ENCODE data around the gene INHBA.

INHBA gene

GRCh38 chr7:41691286-41692190 is 11.4 kb downstream of the INHBA start:
- H3K27ac ChIP-seq, result no peak overlapping the region
- no peaks in the 10 kb centered on the region for H3K9me3 ChIP-seq (ENCODE audit: severe bottlenecking)
- no peaks in the 10 kb centered on the region for H3K36me3 ChIP-seq
- peaks cover 74% of the 10 kb centered on the region for H3K27me3 ChIP-seq (ENCODE audit: insufficient read depth, low read depth, severe bottlenecking)
- no peak for DNase-seq
- no peak overlapping the region for H3K4me3 ChIP-seq (ENCODE audit: low read depth, low read length)
- no peak for TF ChIP-seq CTCF (IDR thresholded peaks at IDR 0.05; ENCODE audit: low read depth, low read length)

GRCh38 chr7:41689815-41690214 is 13.1 kb downstream of the INHBA start:
- Histone ChIP-seq H3K27me3 (ENCODE audit: insufficient read depth, low read depth, severe bottlenecking) (peaks cover 67% of the 10 kb centered on the region), H3K9me3 (ENCODE audit: severe bottlenecking) (no peaks in the 10 kb centered on the region), H3K36me3 (no peaks in the 10 kb centered on the region), H3K4me3 (ENCODE audit: low read depth, low read length) (no peak overlapping the region), H3K27ac (no peak overlapping the region)
- DNase-seq, result no peak
- no peak for TF ChIP-seq CTCF (IDR thresholded peaks at IDR 0.05; ENCODE audit: low read depth, low read length)

GRCh38 chr7:41688906-41689305 is 14.0 kb downstream of the INHBA start:
- Histone ChIP-seq H3K27ac (no peak overlapping the region), H3K27me3 (ENCODE audit: insufficient read depth, low read depth, severe bottlenecking) (peaks cover 64% of the 10 kb centered on the region), H3K9me3 (ENCODE audit: severe bottlenecking) (no peaks in the 10 kb centered on the region), H3K4me3 (ENCODE audit: low read depth, low read length) (no peak overlapping the region), H3K36me3 (no peaks in the 10 kb centered on the region)
- no peak for DNase-seq
- TF ChIP-seq CTCF (IDR thresholded peaks at IDR 0.05; ENCODE audit: low read depth, low read length), result no peak

- Histone ChIP-seq H3K27me3 (ENCODE audit: insufficient read depth, low read depth, severe bottlenecking) (peaks cover 56% of the 10 kb centered on the region), H3K27ac (no peak overlapping the region), H3K4me3 (ENCODE audit: low read depth, low read length) (no peak overlapping the region), H3K36me3 (no peaks in the 10 kb centered on the region), H3K9me3 (ENCODE audit: severe bottlenecking) (no peaks in the 10 kb centered on the region)
- no peak for TF ChIP-seq CTCF (IDR thresholded peaks at IDR 0.05; ENCODE audit: low read depth, low read length)
- no peak for DNase-seq
These were observed 14.8 kb downstream of the INHBA start for GRCh38 chr7:41688012-41688625.

GRCh38 chr7:41685684-41686083 is 17.2 kb downstream of the INHBA start:
- H3K27me3 ChIP-seq (ENCODE audit: insufficient read depth, low read depth, severe bottlenecking), result peaks cover 53% of the 10 kb centered on the region

More at GRCh38 chr7:41685684-41686083, 17.2 kb downstream of the INHBA start:
- Histone ChIP-seq H3K27ac (no peak overlapping the region), H3K36me3 (no peaks in the 10 kb centered on the region), H3K9me3 (ENCODE audit: severe bottlenecking) (no peaks in the 10 kb centered on the region), H3K4me3 (ENCODE audit: low read depth, low read length) (no peak overlapping the region)
- DNase-seq, result no peak
- TF ChIP-seq CTCF (IDR thresholded peaks at IDR 0.05; ENCODE audit: low read depth, low read length), result no peak

Data from WERI-Rb-1 (cell line).